Breast epithelium (tissue), 3 donors: Measurements from ENCODE around the gene ZSWIM4.

Experiments used
- CTCF ChIP-seq, 3 donors: fragments of 450-650 bp; IDR thresholded peaks; one replicate each; pipeline ENCODE4 v1.5.1; 2016 to 2017; ENCODE audit warnings: antibody characterized with exemption in 3 of 3, mild to moderate bottlenecking in 3 of 3, moderate library complexity in 3 of 3
- POLR2A ChIP-seq: fragments of 450-650 bp; IDR thresholded peaks from one replicate; pipeline ENCODE4 v1.6.1; 2016; ENCODE audit warnings: antibody characterized with exemption, mild to moderate bottlenecking, moderate library complexity
- POLR2AphosphoS5 ChIP-seq, 3 donors: sonication (generic); formaldehyde crosslinking; IDR thresholded peaks; one replicate each; pipeline ENCODE4 v1.6.1; 2017; ENCODE audit warnings: antibody characterized with exemption in 3 of 3

GRCh38 chr19:13846557-13847406 lies 51.5 kb downstream of the ZSWIM4 start:
- no peak for TF ChIP-seq POLR2A
- TF ChIP-seq CTCF (IDR thresholded peaks at IDR 0.05) = no peak
- peak; percentile 63 to 95 (median 81) for TF ChIP-seq POLR2AphosphoS5 (IDR thresholded peaks at IDR 0.05)
